Activated CD4-positive, alpha-beta T cell treated with anti-CD3 and anti-CD28 coated beads for 36 hours (primary cell): ENCODE data around the gene ARMH3. TPM values are rescaled to one million over a fixed set of nuclear protein-coding genes. Genes with fewer than 3 reads are reported as not detected.

ENCODE experiments used
- ATAC-seq: fragments of 200-7000 bp; cut with Tn5 transposase; one replicate; pipeline ENCODE4 v1.10.0; 2021; ENCODE audit warnings: mild to moderate bottlenecking, moderate library complexity
- CTCF ChIA-PET: fragments of 350-600 bp; sonication (Branson Sonifier 250); formaldehyde crosslinking; loops from one replicate; lab custom pipeline; 2021; ENCODE audit warnings: antibody characterized with exemption; lab: Charles Lee
- POLR2A ChIA-PET: fragments of 350-600 bp; sonication (Branson Sonifier 250); formaldehyde crosslinking; loops from one replicate; lab custom pipeline; 2021; ENCODE audit warnings: antibody characterized with exemption, inconsistent platforms; lab: Charles Lee
- DNase-seq: peaks from one replicate; pipeline ENCODE4 v3.0.0-alpha.2; 2020
- H3K27ac Mint-ChIP-seq: one replicate; pipeline ENCODE4 v1.8.0; 2021; ENCODE audit warnings: mixed read lengths
- H3K27me3 Mint-ChIP-seq: one replicate; pipeline ENCODE4 v1.8.0; 2021; ENCODE audit warnings: mixed read lengths
- H3K36me3 Mint-ChIP-seq: one replicate; pipeline ENCODE4 v1.8.0; 2021; ENCODE audit warnings: low read depth, mixed read lengths
- H3K4me1 Mint-ChIP-seq: one replicate; pipeline ENCODE4 v1.8.0; 2021; ENCODE audit warnings: mixed read lengths
- H3K4me3 Mint-ChIP-seq: one replicate; pipeline ENCODE4 v1.8.0; 2021; ENCODE audit warnings: mild to moderate bottlenecking, moderate library complexity, mixed read lengths
- H3K9me3 Mint-ChIP-seq: one replicate; pipeline ENCODE4 v1.8.0; 2021; ENCODE audit warnings: low read depth, mixed read lengths
- intact Hi-C, 2 experiments: fragments of 100-400 bp; cut with DNase I in 1 of 2; cut with micrococcal nuclease in 1 of 2; formaldehyde crosslinking; loops; one replicate each; pipeline versions ENCODE4 v1.14.2 to v1.15.1; 2022 to 2024; cut with DNase I, micrococcal nuclease
- total RNA-seq, 2 experiments: library from RNA; stranded (reverse); gene quantifications; one replicate each; pipeline ENCODE4 v1.2.3, GENCODE V29; 2021

The ARMH3 gene
- total RNA-seq, 2 experiments from 2014 or later: 16.0 to 21.0 TPM

DNA sequence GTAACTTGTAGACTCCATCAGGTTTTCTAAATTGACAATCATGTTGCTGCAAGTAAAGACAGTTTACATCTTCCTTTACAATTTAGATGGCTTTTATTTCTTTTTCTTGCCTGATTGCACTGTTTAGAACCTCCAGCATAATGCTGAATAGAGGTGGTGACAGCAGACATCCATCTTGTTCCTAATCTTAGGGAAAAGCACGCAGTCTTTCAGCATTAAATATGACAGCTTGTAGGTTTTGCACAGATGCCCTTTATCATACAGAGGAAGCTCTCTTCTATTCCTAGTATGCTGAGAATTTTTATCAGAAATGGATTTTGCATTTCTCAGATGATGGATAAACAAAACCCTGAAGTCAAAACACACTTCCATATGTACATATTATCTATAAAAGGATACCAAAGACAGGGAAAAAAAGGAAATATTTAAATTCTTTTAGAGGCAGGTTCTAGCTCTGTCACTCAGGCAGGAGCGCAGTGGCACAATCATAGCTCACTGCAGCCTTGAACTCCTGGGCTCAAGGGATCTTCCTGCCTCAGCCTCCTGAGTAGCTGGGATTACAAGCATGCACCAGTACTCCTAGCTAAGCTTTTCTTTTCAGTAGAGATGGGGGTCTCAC lies 143.3 kb downstream of the ARMH3 start:
- ChIA-PET CTCF (interaction anchor here (0.6 to 2.1 kb wide), 8 partner anchors 24 to 1234 kb away, joined by 3 to 6 read pairs (median 3); partner anchors contain the start of gene OGA), POLR2A (interaction anchor here (1.2 kb wide), 1 partner anchor 24 kb away, joined by 3 read pairs; no protein-coding TSS in a partner anchor)
- H3K36me3 Mint-ChIP-seq: no peaks in the 10 kb centered on the region
- H3K27me3 Mint-ChIP-seq: no peaks in the 10 kb centered on the region
- H3K27ac Mint-ChIP-seq: no peak overlapping the region
- DNase-seq: no peak
- ATAC-seq: no peak
- H3K4me3 Mint-ChIP-seq: no peak overlapping the region
- intact Hi-C loops: no loop called here
- no peaks in the 10 kb centered on the region for H3K4me1 Mint-ChIP-seq
- H3K9me3 Mint-ChIP-seq: no peaks in the 10 kb centered on the region

DNA sequence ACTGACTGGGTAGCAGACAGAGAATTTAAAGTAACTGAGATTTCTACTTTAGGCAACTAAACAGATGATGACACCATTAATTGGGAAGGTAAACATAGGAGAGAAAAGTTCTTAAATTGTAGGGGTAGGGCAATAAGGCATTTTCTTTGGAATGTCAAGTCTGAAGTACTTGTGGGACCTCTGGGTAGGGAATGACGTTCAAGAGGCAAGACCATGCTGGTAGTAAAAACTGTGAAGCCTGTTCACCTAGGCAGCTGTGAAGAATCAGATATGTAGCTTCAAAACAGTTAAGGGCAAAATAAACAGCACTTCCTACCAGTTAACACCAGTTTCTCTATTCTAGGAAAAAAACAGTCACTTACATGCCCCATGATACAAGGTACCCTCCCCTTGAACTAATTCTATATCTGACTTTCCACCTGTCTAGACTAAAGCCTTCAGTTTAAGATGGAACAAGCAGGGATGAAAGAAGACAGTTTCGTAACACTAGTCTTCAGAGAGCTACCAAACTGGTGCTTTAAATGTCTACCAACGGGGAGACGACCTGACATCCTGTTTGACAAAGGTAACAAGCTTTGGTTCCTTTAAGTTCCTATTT lies 149.3 kb downstream of the ARMH3 start:
- H3K4me1 Mint-ChIP-seq: peaks cover 23% of the 10 kb centered on the region
- POLR2A ChIA-PET: interaction anchor here (0.6 kb wide), 1 partner anchor 170 kb away, joined by 5 read pairs; no protein-coding TSS in a partner anchor
- no peaks in the 10 kb centered on the region for H3K27me3 Mint-ChIP-seq
- no peak overlapping the region for H3K4me3 Mint-ChIP-seq
- CTCF ChIA-PET: interaction anchor here (0.6 to 2.4 kb wide), 8 partner anchors 13 to 356 kb away, joined by 3 to 6 read pairs (median 3); no protein-coding TSS in a partner anchor
- H3K36me3 Mint-ChIP-seq: peaks cover 4% of the 10 kb centered on the region
- DNase-seq (no peak), ATAC-seq (peak; percentile 62)
- intact Hi-C loops: no loop called here
- no peaks in the 10 kb centered on the region for H3K9me3 Mint-ChIP-seq
- H3K27ac Mint-ChIP-seq: no peak overlapping the region

DNA sequence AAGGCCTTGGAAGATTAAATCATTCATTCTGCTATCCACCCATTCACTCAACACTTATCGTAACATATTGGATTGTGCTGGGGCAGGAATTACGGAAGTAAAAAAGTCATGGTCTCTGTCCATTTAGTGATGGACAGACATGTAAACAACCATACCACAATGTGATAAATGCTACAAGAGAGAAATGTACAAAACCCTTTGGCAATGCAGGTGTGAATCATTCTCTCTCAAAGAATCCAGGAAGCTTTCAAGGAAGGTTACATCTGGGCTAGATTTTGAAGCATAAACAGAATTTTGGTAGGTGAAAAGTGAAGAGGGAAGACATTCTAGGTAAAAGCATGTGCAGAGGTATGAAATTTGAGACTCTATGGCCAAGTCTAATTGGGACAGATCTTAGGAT lies 150.7 kb downstream of the ARMH3 start:
- CTCF ChIA-PET: interaction anchor here (2.4 kb wide), 1 partner anchor 105 kb away, joined by 5 read pairs; no protein-coding TSS in a partner anchor
- no peaks in the 10 kb centered on the region for H3K9me3 Mint-ChIP-seq
- no peak overlapping the region for H3K27ac Mint-ChIP-seq
- peaks cover 4% of the 10 kb centered on the region for H3K36me3 Mint-ChIP-seq
- H3K4me1 Mint-ChIP-seq: peaks cover 23% of the 10 kb centered on the region
- ATAC-seq (no peak), DNase-seq (no peak)
- no peaks in the 10 kb centered on the region for H3K27me3 Mint-ChIP-seq
- H3K4me3 Mint-ChIP-seq: no peak overlapping the region
- intact Hi-C loops: no loop called here
- POLR2A ChIA-PET: no interaction called here

GRCh38 chr10:101903827-101904550 lies 152.0 kb downstream of the ARMH3 start:
- peaks cover 4% of the 10 kb centered on the region for H3K36me3 Mint-ChIP-seq
- H3K9me3 Mint-ChIP-seq: no peaks in the 10 kb centered on the region
- H3K27ac Mint-ChIP-seq: no peak overlapping the region
- H3K4me1 Mint-ChIP-seq: peaks cover 23% of the 10 kb centered on the region
- POLR2A ChIA-PET: no interaction called here
- no peaks in the 10 kb centered on the region for H3K27me3 Mint-ChIP-seq
- CTCF ChIA-PET: interaction anchor here (0.7 to 2.4 kb wide), 4 partner anchors 12 to 106 kb away, joined by 3 to 5 read pairs (median 4); no protein-coding TSS in a partner anchor
- H3K4me3 Mint-ChIP-seq: no peak overlapping the region
- ATAC-seq (peak; percentile 74), DNase-seq (peak; percentile 53)
- intact Hi-C loops: no loop called here

GRCh38 chr10:101902820-101903145 lies 153.2 kb downstream of the ARMH3 start:
- POLR2A ChIA-PET: no interaction called here
- DNase-seq (no peak), ATAC-seq (no peak)
- no peak overlapping the region for H3K4me3 Mint-ChIP-seq
- H3K36me3 Mint-ChIP-seq: peaks cover 4% of the 10 kb centered on the region
- peaks cover 23% of the 10 kb centered on the region for H3K4me1 Mint-ChIP-seq
- H3K9me3 Mint-ChIP-seq: no peaks in the 10 kb centered on the region
- CTCF ChIA-PET: interaction anchor here (1.3 to 1.7 kb wide), 3 partner anchors 14 to 107 kb away, joined by 3 to 5 read pairs (median 3); no protein-coding TSS in a partner anchor
- no peak overlapping the region for H3K27ac Mint-ChIP-seq
- intact Hi-C loops: no loop called here
- no peaks in the 10 kb centered on the region for H3K27me3 Mint-ChIP-seq

- Mint-ChIP-seq H3K4me1 (peaks cover 23% of the 10 kb centered on the region), H3K27ac (no peak overlapping the region), H3K27me3 (no peaks in the 10 kb centered on the region), H3K9me3 (no peaks in the 10 kb centered on the region), H3K4me3 (no peak overlapping the region), H3K36me3 (peaks cover 4% of the 10 kb centered on the region)
- POLR2A ChIA-PET: no interaction called here
- CTCF ChIA-PET: interaction anchor here (1.0 to 1.7 kb wide), 5 partner anchors 13 to 108 kb away, joined by 3 to 5 read pairs (median 3); no protein-coding TSS in a partner anchor
- intact Hi-C loops: no loop called here
- no peak for DNase-seq
- no peak for ATAC-seq
Observed at GRCh38 chr10:101902032-101902819, 153.7 kb downstream of the ARMH3 start.

GRCh38 chr10:101901340-101901739 lies 154.6 kb downstream of the ARMH3 start:
- ChIA-PET POLR2A (no interaction called here), CTCF (interaction anchor here (1.0 to 1.5 kb wide), 4 partner anchors 12 to 109 kb away, joined by 3 to 5 read pairs (median 4); no protein-coding TSS in a partner anchor)
- intact Hi-C loops: no loop called here
- ATAC-seq: no peak
- Mint-ChIP-seq H3K9me3 (no peaks in the 10 kb centered on the region), H3K27ac (no peak overlapping the region), H3K27me3 (no peaks in the 10 kb centered on the region), H3K4me1 (peaks cover 21% of the 10 kb centered on the region), H3K4me3 (no peak overlapping the region), H3K36me3 (peaks cover 4% of the 10 kb centered on the region)
- DNase-seq: no peak

GRCh38 chr10:101897633-101898032 lies 158.3 kb downstream of the ARMH3 start:
- Mint-ChIP-seq H3K4me1 (peaks cover 14% of the 10 kb centered on the region), H3K9me3 (no peaks in the 10 kb centered on the region), H3K27ac (no peak overlapping the region), H3K36me3 (peaks cover 4% of the 10 kb centered on the region), H3K27me3 (no peaks in the 10 kb centered on the region), H3K4me3 (no peak overlapping the region)
- ATAC-seq (no peak), DNase-seq (no peak)
- intact Hi-C loops: no loop called here
- ChIA-PET POLR2A (no interaction called here), CTCF (interaction anchor here (0.8 to 2.3 kb wide), 5 partner anchors 8 to 112 kb away, joined by 3 to 13 read pairs (median 8); no protein-coding TSS in a partner anchor)

GRCh38 chr10:101896225-101896877 lies 159.6 kb downstream of the ARMH3 start:
- Mint-ChIP-seq H3K36me3 (peaks cover 4% of the 10 kb centered on the region), H3K27ac (no peak overlapping the region)
- POLR2A ChIA-PET: no interaction called here

GRCh38 chr10:101895781-101896180 lies 160.2 kb downstream of the ARMH3 start:
- ChIA-PET POLR2A (no interaction called here), CTCF (interaction anchor here (1.4 to 2.3 kb wide), 2 partner anchors 55 to 114 kb away, joined by 5 to 10 read pairs; no protein-coding TSS in a partner anchor)
- no peak overlapping the region for H3K27ac Mint-ChIP-seq
- DNase-seq (no peak), ATAC-seq (no peak)
- H3K27me3 Mint-ChIP-seq: no peaks in the 10 kb centered on the region
- peaks cover 10% of the 10 kb centered on the region for H3K4me1 Mint-ChIP-seq
- H3K4me3 Mint-ChIP-seq: no peak overlapping the region
- peaks cover 4% of the 10 kb centered on the region for H3K36me3 Mint-ChIP-seq
- no peaks in the 10 kb centered on the region for H3K9me3 Mint-ChIP-seq
- intact Hi-C loops: no loop called here

More at GRCh38 chr10:101896225-101896877, 159.6 kb downstream of the ARMH3 start:
- DNase-seq: no peak
- intact Hi-C loops: no loop called here
- H3K27me3 Mint-ChIP-seq: no peaks in the 10 kb centered on the region
- no peak overlapping the region for H3K4me3 Mint-ChIP-seq
- H3K9me3 Mint-ChIP-seq: no peaks in the 10 kb centered on the region
- CTCF ChIA-PET: interaction anchor here (1.4 to 2.3 kb wide), 2 partner anchors 55 to 114 kb away, joined by 5 to 10 read pairs; no protein-coding TSS in a partner anchor
- no peak for ATAC-seq
- peaks cover 10% of the 10 kb centered on the region for H3K4me1 Mint-ChIP-seq
